ENCODE results near the gene TAX1BP1. TPM values are rescaled to one million over a fixed set of nuclear protein-coding genes. Genes with fewer than 3 reads are reported as not detected.

Gene TAX1BP1
- total and polyA plus RNA-seq, 2 of the 13 experiments (the other 11 are each of a cell fraction or from before 2014, with no cell fraction given), result 95.2 to 98.9 TPM

DNA sequence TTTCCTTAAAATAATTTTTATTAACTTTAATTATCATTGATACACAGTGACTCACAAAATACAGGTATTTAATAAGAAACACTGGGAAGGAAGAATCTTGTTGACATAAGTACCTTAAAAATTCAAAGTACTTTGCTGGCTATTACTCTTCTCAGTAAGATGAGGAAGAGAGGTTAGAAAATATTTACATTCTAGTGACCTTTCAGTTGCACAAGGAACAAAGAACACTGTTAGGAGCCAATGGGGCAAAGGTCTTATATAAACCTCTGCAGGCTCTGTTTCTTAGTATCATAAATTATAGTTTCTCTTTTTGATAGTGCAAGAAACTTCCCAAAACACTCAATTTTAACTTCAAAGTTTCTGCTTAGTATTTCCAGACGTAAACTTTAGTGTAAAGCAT is 4.8 kb upstream of the TAX1BP1 start (continued):
- TF ChIP-seq MXD4 (CRISPR knock-in tag; IDR thresholded peaks at IDR 0.05) (no peak), ZNF367 (CRISPR knock-in tag; IDR thresholded peaks at IDR 0.05; ENCODE audit: borderline replicate concordance) (no peak), SNRNP70 (IDR thresholded peaks at IDR 0.05; ENCODE audit: low read depth, low read length) (no peak), MED13 (CRISPR knock-in tag; IDR thresholded peaks at IDR 0.05) (no peak), ZNF383 (CRISPR knock-in tag; IDR thresholded peaks at IDR 0.05; ENCODE audit: borderline replicate concordance) (no peak), NR2C2 (CRISPR knock-in tag; IDR thresholded peaks at IDR 0.05; ENCODE audit: borderline replicate concordance) (0 out of 2 replicates have a peak, but pooled peaks have one; percentile 10), GATAD2A (CRISPR knock-in tag; IDR thresholded peaks at IDR 0.05) (peak; percentile 82), EP300 (IDR thresholded peaks at IDR 0.05; ENCODE audit: low read depth in 2 of 2, low read length in 2 of 2) (peak in 1 of 2 experiments; percentile 81; a peak in 2 of 4 replicates), EP300 (CRISPR knock-in tag; IDR thresholded peaks at IDR 0.05; ENCODE audit: borderline replicate concordance) (no peak), HNF4A (CRISPR knock-in tag; IDR thresholded peaks at IDR 0.05) (peak; percentile 79), PPARG (CRISPR knock-in tag; conservative IDR thresholded peaks at IDR 0.05) (peak; percentile 95), SOX6 (IDR thresholded peaks at IDR 0.05) (no peak), SOX6 (CRISPR knock-in tag; IDR thresholded peaks at IDR 0.05) (no peak; the same call in 1 of the 2 replicates), ADNP (CRISPR knock-in tag; IDR thresholded peaks at IDR 0.05) (no peak), NCOR1 (IDR thresholded peaks at IDR 0.05; ENCODE audit: borderline replicate concordance, low read length) (peak; percentile 46; the same call in 1 of the 2 replicates), ELF4 (CRISPR knock-in tag; IDR thresholded peaks at IDR 0.05; ENCODE audit: borderline replicate concordance) (no peak), MBNL3 (CRISPR knock-in tag; conservative IDR thresholded peaks at IDR 0.05) (no peak), RARA (CRISPR knock-in tag; IDR thresholded peaks at IDR 0.05) (peak; percentile 36; the same call in 1 of the 2 replicates)
- TF ChIP-seq, protein P1, sequence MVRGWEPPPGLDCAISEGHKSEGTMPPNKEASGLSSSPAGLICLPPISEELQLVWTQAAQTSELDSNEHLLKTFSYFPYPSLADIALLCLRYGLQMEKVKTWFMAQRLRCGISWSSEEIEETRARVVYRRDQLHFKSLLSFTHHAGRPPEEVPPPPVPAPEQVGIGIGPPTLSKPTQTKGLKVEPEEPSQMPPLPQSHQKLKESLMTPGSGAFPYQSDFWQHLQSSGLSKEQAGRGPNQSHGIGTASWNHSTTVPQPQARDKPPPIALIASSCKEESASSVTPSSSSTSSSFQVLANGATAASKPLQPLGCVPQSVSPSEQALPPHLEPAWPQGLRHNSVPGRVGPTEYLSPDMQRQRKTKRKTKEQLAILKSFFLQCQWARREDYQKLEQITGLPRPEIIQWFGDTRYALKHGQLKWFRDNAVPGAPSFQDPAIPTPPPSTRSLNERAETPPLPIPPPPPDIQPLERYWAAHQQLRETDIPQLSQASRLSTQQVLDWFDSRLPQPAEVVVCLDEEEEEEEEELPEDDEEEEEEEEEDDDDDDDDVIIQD (CRISPR knock-in tag; IDR thresholded peaks at IDR 0.05; ENCODE audit: low read depth), result peak; percentile 30; the same call in 1 of the 2 replicates
- TF ChIP-seq, protein P2, sequence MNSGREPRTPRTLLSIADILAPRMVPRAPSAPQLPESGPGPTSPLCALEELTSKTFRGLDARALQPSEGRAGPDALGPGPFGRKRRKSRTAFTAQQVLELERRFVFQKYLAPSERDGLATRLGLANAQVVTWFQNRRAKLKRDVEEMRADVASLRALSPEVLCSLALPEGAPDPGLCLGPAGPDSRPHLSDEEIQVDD (CRISPR knock-in tag; IDR thresholded peaks at IDR 0.05; ENCODE audit: borderline replicate concordance), result no peak
- TF ChIP-seq, protein P3, sequence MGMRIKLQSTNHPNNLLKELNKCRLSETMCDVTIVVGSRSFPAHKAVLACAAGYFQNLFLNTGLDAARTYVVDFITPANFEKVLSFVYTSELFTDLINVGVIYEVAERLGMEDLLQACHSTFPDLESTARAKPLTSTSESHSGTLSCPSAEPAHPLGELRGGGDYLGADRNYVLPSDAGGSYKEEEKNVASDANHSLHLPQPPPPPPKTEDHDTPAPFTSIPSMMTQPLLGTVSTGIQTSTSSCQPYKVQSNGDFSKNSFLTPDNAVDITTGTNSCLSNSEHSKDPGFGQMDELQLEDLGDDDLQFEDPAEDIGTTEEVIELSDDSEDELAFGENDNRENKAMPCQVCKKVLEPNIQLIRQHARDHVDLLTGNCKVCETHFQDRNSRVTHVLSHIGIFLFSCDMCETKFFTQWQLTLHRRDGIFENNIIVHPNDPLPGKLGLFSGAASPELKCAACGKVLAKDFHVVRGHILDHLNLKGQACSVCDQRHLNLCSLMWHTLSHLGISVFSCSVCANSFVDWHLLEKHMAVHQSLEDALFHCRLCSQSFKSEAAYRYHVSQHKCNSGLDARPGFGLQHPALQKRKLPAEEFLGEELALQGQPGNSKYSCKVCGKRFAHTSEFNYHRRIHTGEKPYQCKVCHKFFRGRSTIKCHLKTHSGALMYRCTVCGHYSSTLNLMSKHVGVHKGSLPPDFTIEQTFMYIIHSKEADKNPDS (CRISPR knock-in tag; IDR thresholded peaks at IDR 0.05), result 0 out of 2 replicates have a peak, but pooled peaks have one; percentile 39
- TF ChIP-seq, protein P4, sequence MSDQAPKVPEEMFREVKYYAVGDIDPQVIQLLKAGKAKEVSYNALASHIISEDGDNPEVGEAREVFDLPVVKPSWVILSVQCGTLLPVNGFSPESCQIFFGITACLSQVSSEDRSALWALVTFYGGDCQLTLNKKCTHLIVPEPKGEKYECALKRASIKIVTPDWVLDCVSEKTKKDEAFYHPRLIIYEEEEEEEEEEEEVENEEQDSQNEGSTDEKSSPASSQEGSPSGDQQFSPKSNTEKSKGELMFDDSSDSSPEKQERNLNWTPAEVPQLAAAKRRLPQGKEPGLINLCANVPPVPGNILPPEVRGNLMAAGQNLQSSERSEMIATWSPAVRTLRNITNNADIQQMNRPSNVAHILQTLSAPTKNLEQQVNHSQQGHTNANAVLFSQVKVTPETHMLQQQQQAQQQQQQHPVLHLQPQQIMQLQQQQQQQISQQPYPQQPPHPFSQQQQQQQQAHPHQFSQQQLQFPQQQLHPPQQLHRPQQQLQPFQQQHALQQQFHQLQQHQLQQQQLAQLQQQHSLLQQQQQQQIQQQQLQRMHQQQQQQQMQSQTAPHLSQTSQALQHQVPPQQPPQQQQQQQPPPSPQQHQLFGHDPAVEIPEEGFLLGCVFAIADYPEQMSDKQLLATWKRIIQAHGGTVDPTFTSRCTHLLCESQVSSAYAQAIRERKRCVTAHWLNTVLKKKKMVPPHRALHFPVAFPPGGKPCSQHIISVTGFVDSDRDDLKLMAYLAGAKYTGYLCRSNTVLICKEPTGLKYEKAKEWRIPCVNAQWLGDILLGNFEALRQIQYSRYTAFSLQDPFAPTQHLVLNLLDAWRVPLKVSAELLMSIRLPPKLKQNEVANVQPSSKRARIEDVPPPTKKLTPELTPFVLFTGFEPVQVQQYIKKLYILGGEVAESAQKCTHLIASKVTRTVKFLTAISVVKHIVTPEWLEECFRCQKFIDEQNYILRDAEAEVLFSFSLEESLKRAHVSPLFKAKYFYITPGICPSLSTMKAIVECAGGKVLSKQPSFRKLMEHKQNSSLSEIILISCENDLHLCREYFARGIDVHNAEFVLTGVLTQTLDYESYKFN (CRISPR knock-in tag; conservative IDR thresholded peaks at IDR 0.05), result peak; percentile 80
- TF ChIP-seq, protein P5, sequence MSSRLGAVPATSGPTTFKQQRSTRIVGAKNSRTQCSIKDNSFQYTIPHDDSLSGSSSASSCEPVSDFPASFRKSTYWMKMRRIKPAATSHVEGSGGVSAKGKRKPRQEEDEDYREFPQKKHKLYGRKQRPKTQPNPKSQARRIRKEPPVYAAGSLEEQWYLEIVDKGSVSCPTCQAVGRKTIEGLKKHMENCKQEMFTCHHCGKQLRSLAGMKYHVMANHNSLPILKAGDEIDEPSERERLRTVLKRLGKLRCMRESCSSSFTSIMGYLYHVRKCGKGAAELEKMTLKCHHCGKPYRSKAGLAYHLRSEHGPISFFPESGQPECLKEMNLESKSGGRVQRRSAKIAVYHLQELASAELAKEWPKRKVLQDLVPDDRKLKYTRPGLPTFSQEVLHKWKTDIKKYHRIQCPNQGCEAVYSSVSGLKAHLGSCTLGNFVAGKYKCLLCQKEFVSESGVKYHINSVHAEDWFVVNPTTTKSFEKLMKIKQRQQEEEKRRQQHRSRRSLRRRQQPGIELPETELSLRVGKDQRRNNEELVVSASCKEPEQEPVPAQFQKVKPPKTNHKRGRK (CRISPR knock-in tag; IDR thresholded peaks at IDR 0.05), result no peak
